Left lobe of liver (tissue), 2 donors: ENCODE results near the gene ABCA10. TPM values are rescaled to one million over a fixed set of nuclear protein-coding genes. Genes with fewer than 3 reads are reported as not detected.
"Not testable (repeated sequence)": the region's sequence is repeated elsewhere in the genome, so short reads cannot be mapped to it uniquely, and the experiment has no call there.

Experiments
- ATAC-seq: fragments of 200-7000 bp; cut with Tn5 transposase; one replicate; pipeline ENCODE4 v1.9.1; 2020; ENCODE audit warnings: mild to moderate bottlenecking, moderate library complexity
- DNase-seq: peaks from one replicate; pipeline ENCODE4 v3.0.0-alpha.2; 2020; ENCODE audit warnings: low spot score
- total RNA-seq: library from RNA; stranded (reverse); gene quantifications from one replicate; pipeline ENCODE4 v1.2.1, GENCODE V29; 2021
- donor health status: DM: no; HTN: no; CAD: no; lungs with moderate emphysema.
- donor health status: DM: no; HTN: yes; CAD: no.

Gene ABCA10
- total RNA-seq, 1 donor from 2014 or later = 3.1 TPM

DNA sequence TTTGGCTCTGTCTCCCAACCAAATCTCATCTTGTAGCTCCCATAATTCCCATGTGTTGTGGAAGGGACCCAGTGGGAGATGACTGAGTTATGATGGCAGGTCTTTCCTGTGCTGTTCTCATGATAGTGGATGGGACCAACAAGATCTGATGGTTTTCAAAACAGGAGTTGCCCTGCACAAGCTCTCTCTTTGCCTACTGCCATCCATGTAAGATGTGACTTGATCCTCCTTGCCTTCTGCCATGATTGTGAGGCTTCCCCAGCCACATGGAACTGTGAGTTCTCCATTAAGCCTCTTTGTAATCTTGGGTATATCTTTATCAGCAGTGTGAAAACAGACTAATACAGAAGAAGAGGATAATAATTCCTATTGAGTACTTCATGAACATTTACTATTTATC is 60.0 kb downstream of the ABCA10 start:
- ATAC-seq, DNase-seq: not testable (repeated sequence)

DNA sequence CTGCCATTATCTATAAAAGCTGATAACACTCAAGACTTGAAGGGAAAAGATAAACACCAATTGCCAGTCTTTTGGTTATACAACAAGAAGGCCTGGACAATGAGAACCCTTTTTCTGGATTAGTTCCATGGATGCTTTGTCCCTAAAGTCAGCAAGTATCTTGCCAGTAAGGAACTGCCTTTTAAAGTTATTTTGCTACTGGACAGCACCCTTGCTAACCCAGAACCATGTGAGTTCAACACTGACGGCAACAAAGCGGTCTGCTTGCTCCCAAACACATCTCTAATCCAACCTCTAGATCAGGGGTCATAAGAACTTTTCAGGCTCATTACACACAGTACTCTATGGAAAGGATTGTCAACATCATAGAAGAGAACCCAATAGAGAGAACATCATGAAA is 61.7 kb downstream of the ABCA10 start:
- no peak for ATAC-seq
- no peak for DNase-seq

DNA sequence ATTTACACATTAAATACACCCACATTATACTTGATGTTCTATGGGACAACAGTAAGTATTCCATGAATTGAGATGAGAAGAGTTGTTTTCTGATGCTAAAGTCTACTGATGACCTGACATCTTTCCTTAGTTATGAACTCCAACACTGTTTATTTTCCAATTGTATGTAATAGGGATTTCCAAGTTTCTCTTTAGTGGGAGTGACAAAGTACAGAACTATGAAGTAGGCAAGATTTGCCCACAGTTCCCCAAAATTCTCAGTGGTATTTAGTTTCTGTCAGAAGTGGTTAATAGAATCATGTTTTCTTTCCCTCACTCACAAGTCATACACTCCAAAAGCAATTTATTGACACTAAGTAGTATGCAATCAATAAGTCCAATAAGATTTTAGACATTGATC is 64.4 kb downstream of the ABCA10 start:
- ATAC-seq = no peak
- no peak for DNase-seq

DNA sequence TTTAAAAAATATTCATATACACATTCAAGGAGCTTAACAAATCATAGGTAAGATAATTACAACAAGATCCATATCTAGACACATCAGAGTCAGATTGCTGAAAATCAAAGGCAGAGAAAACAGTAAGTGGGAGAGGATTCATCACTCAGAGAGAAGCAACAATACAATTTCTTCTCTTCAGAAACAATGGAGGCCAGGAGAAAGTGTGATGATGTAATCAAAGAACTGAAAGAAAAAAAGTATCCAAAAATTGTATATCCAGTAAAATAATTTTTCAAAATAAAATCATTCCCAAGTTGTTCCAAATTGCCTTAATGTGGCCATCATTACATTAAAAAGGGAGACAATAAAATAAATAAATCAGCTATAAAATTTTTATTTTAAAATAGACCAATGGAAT is 69.2 kb downstream of the ABCA10 start:
- no peak for ATAC-seq
- DNase-seq = no peak

DNA sequence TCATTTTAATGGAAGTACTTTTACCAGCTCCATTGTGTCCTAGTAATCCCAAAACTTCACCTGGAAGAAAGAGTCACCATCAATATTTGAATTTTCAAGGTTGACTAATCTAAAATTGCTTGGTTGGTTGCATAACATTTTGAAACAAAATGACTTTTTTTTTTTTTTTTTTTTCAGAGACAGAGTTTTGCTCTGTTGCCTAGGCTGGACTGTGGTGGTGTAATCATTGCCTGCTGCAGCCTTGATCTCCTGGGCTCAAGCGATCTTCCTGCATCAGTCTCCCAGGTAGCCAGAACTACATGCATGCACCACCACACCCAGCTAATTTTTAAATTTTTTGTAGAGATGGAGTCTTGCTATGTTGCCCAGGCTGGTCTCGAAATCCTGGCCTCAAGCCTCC is 74.4 kb downstream of the ABCA10 start:
- DNase-seq = no peak
- peak; percentile 59 for ATAC-seq

DNA sequence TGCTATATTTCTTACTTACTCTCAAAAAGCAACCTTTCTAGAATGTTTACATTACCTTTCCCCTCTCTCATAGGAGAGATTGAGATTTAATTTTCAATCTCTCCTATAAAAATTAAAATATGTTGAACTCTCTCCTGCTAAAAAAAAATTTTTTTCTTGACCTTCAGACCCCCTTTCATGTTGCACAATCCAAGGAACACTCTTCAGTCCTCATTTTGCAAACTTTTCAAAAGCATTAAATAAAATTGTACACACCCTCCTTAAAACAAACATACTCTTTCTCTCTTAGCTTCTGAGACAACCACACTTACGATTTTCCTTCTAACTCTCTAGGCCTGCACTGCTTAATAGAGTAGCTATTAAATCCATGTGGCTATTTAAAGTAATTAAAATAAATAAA is 78.3 kb downstream of the ABCA10 start:
- ATAC-seq (no peak), DNase-seq (no peak)

DNA sequence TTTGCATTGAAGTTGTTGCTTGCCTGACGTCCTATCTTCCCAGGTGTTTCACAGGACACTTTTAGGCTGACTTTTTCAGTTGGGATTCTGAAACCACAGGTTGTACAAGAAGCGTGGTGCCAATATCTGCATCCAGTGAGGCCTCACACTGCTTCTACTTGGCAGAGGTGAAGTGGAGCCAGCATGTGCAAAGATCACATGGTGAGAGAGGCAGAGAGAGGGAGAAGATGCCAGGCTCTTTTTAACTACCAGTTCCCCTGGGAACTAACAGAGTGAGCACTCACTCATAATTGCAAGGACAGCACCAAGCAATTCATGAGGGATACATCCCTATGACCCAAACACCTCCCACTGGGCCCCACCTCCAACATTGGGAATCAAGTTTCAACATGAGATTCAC is 81.2 kb downstream of the ABCA10 start:
- no peak for DNase-seq
- ATAC-seq = peak; percentile 75

DNA sequence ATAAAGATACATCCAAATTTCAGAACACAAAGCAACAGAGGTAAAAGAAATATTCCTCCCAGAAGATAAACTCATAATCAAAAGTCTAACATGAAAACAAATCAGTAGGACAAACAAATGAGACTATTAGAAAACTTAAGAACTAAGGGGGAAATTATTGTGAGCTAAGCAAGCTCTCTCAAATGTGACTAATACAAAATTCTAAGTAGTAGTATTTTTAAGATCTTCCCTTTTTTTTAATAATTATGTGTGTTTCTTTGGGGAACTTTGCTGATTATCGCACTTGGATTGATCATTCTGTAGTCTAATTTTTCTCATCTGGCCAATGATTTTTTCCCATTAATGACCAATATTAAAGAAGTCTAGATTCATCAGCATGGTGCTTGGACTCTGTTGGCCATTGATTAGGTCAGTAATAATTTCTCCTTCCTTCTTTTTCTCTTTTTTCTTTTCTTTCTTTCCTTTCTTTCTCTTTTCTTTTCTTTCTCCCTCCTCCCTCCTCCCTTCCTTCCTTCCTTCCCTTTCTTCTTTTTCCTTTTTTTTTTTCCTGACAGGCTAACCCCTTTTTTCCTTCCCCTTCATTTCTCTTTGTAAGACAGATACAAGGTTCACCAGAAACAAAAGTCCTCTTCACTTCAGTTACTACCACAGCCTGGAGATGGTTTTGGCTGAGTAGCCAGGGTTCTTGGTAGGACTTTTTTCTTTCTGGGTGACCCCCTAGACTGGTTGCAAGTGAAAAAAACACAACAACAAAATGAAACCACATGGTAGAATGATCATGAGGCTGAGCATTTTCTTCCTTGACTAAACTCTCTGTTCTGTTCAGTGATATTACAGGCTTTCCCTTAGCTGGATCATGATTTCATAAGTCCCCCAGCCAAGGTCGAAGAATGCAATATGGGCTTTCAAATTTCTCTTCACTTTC is 84.0 kb downstream of the ABCA10 start:
- no peak for ATAC-seq
- no peak for DNase-seq

DNA sequence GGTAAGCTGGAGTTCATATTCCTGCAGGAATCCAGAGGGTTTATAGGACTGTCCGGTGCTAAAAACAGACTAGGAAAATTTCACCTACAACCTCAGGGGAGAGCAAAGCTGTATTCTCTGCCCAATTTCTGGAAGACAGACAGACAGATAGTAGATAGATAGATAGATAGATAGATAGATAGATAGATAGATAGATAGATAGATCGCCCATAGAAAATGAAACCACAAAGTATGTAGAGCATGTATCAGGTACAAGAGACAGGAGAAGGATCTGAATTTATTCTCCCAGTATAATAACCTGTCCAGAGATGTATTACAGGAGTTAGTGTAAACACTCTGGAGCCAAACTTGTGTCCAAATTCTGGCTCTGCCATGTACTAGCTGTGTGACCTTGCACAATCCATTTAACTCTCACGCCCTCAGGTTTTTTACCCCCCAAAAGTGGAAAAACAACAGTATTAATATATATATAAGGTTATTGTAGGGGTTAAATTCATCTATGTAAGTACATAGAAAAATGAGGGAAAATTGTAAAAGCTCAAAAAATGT is 84.9 kb downstream of the ABCA10 start:
- DNase-seq (no peak), ATAC-seq (peak; percentile 67)

DNA sequence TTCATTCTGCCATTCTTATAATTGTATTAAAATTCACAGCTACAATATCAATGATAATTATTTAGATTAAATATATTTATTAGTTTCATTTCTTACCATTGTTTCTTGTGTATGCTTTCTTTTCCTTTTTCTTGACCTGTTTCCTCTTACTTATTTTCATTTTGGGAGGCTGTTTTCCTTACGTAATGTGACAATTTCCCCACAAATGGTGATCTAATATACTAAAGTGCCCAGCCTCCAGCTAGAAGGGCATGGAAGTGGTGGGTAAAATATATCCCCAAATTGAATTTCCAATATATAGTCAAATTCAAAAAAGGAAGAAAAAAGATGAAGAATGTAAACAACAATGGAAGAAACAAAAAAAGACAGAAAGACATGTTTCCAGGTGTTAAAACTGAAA is 85.5 kb downstream of the ABCA10 start:
- ATAC-seq = no peak
- no peak for DNase-seq

DNA sequence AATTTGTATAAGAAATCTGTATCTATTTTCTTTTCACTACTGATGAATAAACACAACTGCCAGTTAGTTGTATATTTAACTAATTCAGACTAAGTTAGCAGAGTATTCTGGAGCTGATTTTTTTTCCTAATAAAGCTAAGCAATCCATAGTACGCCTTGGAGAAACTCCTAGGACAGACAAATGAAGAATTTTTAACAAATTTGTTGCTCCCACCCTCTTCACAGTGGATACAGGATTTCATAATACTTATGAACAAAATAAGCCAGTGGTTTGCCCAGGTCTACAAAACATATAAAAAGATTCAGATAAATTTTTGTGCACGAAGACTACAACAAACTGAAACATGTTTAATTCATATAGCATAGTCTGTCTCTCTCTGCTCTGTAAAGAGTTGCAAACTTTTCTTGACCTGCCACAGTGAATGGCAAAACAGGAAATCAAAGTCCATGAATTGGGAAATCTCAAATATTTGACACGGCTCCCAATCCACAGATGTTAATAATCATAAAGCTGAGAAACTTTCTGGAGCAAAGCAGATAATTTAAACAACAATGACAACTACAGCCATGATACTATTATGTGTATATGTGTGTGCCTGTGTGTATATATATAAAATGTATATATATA is 86.3 kb downstream of the ABCA10 start:
- peak; percentile 62 for ATAC-seq

DNA sequence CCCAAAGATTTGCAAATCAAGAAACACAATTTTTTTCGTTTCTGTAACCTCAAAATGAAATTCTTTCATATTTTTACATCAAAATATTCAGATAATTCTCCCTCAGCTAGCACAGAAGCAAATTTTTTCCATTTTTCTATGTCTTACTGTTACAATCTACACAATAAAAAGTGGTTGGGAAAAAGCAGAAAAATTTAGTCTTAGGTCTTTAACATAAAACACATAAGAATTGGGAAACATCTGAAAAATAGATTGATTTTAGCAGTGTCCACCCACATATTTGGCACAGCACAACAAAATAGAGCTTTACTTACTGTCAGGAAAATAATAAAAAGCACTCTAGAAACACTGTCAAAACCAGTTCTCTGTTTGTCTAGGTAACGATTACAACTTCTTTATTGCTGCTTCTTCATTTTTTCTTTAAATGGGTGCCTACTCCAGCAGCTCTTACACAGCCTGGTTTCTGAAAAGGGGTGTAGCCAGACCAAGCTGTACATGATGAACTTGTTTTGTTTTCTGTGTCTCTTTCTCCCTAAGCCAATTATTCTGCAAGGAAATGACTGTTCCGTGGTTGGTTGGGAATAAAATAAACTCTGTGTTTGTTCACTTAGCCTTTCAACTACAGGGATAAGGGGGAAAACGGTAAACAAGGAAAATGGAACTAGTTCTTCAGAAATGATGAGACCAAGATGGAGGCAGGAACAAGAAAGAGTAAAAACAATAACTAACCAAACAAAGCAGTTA is 87.0 kb downstream of the ABCA10 start, which contains the start of gene ABCA6:
ABCA6 (minus strand) TSS at position 465 of the 744 bp plus-strand sequence. CDS start 1,192 bp downstream, outside the sequence.
- DNase-seq = no peak

More for the DNA sequence above, 86.3 kb downstream of the ABCA10 start:
- DNase-seq = no peak

DNA sequence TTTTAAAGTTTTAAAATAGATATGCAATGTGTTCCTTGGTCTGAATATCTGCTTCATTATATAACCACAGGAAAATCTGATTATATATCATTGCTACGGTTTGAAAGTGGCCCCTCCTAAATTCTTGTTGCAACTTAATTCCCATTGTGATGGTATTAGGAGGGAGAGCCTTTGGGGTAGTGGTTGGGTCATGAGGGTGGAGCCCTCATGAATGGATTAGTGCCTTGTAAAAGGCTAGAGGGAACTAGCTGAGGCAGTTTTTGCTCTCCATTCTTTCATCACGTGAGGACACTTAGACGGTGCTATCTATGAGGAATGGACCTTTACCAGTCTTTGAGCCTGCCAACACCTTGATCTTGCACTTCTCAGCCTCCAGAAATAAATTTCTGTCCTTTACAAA is 94.5 kb downstream of the ABCA10 start:
- ATAC-seq = no peak
- no peak for DNase-seq

More for the DNA sequence above, 87.0 kb downstream of the ABCA10 start, which contains the start of gene ABCA6:
- peak; percentile 86 for ATAC-seq

DNA sequence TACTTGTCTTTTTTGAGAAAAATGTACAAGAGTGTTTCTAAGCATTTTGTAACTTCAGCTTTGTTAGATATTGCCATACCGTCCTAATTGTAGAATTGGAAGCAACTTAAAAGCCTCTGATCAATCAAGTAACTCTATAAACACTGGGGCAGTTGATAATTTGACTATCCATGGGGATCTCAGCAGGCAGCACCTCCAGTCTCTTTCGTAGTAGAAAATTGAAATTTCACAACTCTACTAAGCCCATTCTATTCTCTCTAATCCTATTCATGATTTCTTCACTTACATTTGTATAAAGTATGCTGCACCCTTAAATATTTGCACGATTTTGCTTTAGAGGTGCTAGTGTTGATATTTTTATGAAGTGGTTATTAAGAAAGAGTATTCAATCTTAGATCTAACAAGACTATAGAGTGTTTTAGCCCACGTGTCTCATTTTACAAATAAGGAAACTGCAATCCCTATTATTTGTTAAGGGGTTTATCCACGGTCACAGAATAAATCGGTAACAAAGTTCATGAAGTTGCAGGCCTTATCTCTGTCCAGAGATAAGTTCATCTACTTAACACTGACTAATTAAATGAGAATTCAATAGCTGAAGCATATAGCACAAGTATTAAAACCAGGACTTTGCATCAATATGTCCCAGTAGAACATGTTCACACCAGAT is 97.9 kb downstream of the ABCA10 start:
- peak; percentile 89 for ATAC-seq
- no peak for DNase-seq

DNA sequence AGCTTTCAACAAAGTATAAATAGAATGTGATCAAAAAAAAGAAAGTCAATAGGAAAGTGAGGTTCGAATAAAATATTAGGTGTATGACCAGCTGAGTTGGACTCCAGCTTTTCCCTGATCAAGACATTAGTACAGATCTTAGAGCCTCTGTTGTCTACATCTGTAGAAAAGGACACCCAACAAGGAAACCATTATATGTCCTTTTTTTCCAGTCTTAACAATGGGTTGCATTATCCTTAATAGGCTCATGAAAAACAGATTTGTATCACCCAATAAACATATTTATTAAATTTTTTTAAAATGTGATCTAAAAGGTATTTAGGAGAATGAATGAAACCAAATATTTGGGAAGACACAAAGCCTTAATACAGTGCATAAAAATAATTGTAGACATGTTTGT is 105.0 kb downstream of the ABCA10 start:
- no peak for ATAC-seq
- no peak for DNase-seq

DNA sequence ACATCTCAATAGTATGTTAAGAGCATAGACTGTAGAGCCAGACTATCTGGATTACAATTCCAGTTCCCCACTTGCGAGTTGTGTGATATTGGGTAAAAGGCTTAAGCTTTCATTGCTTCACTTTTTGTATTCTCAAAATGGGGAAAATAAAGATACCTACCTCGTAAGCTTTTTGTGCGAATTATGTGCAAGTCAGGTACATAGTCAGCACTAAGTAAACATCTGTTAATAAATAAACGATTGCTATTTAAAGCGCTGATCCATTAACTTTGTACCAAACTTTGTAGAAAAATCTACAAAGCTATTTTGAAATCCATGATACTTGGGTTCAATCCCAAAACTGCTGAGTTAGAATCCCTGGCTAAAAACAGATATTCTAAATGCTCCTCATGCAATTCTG is 106.6 kb downstream of the ABCA10 start:
- ATAC-seq (peak; percentile 86), DNase-seq (no peak)

DNA sequence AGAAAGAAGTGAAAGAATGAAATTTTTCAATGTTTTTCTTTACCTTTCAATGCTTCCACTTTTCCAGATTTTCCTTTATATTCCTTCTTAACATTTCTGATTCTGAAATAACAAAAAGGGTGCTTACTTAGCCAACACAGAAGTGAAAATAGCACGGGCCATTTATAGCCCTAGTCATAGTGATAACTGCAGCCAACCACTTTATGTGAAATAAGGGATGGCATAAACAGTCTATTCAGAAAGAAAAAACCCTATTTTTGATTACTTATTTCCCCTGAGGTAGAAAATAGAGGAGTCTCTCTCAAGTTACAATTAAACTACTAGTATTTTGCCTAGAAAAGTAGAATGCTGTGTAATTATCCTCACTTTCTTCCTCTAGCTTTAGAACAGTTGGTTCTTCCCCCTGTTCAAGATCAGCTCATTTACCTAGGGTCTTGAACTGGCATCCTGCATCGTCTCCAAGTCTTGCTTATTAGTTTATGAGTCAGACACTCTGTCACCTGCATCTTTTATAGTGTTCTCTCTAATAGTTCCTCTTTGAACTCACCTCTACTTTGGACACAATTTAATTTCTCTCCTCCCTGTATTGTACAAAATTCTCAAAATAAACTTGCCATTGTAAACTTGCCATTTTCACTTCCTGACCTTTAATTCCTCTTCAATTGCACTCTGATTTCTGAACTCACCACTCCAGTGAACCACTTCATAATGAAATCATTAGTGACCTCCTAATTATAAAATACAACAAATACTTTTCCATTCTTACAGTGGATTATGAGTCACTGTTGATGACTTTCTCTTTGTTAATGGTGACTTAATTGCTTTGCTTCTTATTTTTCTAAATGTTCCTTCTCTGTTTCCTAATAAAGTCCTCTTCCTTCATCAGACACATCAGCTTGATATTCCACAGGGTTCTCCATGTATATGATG is 110.5 kb downstream of the ABCA10 start:
- ATAC-seq (no peak), DNase-seq (no peak)

DNA sequence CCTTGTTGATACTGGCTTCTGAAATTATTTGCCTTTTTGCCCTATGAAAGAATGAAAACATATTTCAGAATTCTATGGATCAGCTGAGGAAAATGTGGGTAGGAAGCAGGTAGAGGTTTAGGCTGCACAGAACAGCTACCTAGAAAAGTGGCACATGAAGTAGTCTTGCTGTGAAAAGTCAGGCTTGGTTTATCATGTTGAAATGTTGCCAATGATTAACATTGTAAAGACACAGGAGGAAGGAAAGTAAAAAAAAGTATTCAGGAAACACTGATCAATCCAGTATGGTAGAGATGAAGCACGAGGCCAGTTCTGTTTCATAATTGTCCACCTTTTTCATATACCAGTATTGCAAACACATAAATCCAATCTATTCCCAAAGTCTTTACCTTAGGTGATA is 116.8 kb downstream of the ABCA10 start:
- ATAC-seq (no peak), DNase-seq (no peak)
